Diencephalon (tissue), 1 donor: ENCODE data around the gene ARL1. TPM values are rescaled to one million over a fixed set of nuclear protein-coding genes. Genes with fewer than 3 reads are reported as not detected.

ENCODE experiments used
- small RNA-seq: library from RNA; depleted of rRNA; stranded (forward); fragments of <200 nt; gene quantifications from one replicate; pipeline ENCODE3, GENCODE V24; 2014
- total RNA-seq: library from RNA; depleted of rRNA; stranded (reverse); fragments of >200 nt; gene quantifications from one replicate; pipeline ENCODE4 v1.2.3, GENCODE V29; 2014

Gene ARL1
- total RNA-seq: 54.7 TPM

DNA sequence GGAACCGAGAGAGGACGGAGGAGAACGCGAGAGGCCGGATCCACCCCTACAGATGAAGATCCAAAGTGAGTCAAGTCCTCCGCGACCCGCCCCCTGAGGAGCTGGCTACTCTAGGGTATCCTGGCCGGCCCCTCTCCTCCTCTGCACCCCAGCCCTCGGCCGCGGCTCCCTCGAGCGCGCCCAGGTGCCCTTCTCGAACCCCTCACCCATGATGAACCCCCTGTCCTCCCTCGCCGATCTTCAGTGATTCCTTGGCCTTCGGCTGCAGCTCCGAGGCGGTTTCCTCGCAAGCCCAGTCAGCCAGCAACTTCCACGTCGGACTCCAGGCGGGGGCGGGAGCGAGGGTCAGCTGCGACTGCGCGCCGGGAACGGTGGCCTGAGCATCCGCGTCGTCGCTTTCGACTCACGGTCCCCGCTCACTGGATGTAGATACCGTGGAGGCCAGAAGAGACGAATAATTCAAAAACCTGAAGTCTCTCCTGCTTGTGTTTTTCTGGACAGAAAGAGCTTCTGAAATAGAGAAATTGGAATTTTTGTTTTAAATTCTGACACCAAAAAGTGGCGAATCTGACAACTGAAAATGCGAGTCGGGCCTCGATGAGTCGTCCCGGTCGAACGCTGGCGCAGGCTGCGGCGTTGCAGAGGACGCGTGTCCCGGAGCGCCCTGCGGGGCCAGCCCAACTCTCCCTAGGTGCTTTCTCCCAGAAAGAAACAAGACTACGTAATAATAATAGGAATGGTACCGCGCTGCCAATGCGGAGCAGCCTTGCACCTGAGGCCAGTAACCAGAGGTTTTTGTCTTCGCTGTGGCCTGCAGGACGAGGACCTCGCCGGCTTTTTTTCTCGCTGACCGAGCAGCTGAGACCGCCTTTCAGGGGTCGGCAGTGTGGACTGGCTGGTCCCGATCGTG is at the start of gene ARL1:
ARL1 (minus strand) TSS at position 337 of the 910 bp plus-strand sequence; CDS start at position 210, 127 bp downstream.

Small RNAs within 50 kb of the gene (small RNA-seq; reads per million reads assigned to genes)
- gene RF00019 (not detected), gene RNU6-1068P (not detected), gene RPS27P23 (not detected)

Other genes starting within 250 kb of the ARL1 start
- 0.46 TPM for gene SLC5A8, start 197.5 kb downstream of the ARL1 start, total RNA-seq
- gene UTP20, start 127.7 kb downstream of the ARL1 start, total RNA-seq: 17.1 TPM
- gene SPIC, start 67.6 kb upstream of the ARL1 start, total RNA-seq: not detected
- gene MYBPC1, start 187.2 kb upstream of the ARL1 start, total RNA-seq: 27.7 TPM